ENCODE data around the gene KRT40.

Gene KRT40

GRCh38 chr17:40996829-40997228 is 12.7 kb upstream of the KRT40 start:
- H3K27me3 ChIP-seq (ENCODE audit: control insufficient read depth, insufficient read depth, low read length) = no peaks in the 10 kb centered on the region
- H3K9me3 ChIP-seq (ENCODE audit: control insufficient read depth, insufficient read depth, low read depth, low read length) = no peaks in the 10 kb centered on the region
- H3K4me1 ChIP-seq (ENCODE audit: control insufficient read depth, insufficient read depth, low read length) = no peaks in the 10 kb centered on the region; the same call in 1 of the 2 replicates
- no peak overlapping the region for H3K27ac ChIP-seq (ENCODE audit: low read depth, low read length)
- H3K4me3 ChIP-seq (ENCODE audit: low read depth, low read length) = no peak overlapping the region
- no peak overlapping the region for H3K9ac ChIP-seq (ENCODE audit: low read length)
- H3K36me3 ChIP-seq (ENCODE audit: control insufficient read depth, insufficient read depth, low read length) = no peaks in the 10 kb centered on the region

GRCh38 chr17:40995116-40995515 is 11.0 kb upstream of the KRT40 start:
- Histone ChIP-seq H3K27me3 (ENCODE audit: control insufficient read depth, insufficient read depth, low read length) (no peaks in the 10 kb centered on the region), H3K4me1 (ENCODE audit: control insufficient read depth, insufficient read depth, low read length) (no peaks in the 10 kb centered on the region; the same call in 1 of the 2 replicates), H3K4me3 (ENCODE audit: low read depth, low read length) (no peak overlapping the region), H3K9ac (ENCODE audit: low read length) (no peak overlapping the region), H3K27ac (ENCODE audit: low read depth, low read length) (no peak overlapping the region), H3K36me3 (ENCODE audit: control insufficient read depth, insufficient read depth, low read length) (no peaks in the 10 kb centered on the region), H3K9me3 (ENCODE audit: control insufficient read depth, insufficient read depth, low read depth, low read length) (no peaks in the 10 kb centered on the region)

GRCh38 chr17:40993839-40994238 is 9.7 kb upstream of the KRT40 start, which contains the start of gene KRTAP3-3:
TSS of gene KRTAP3-3 (minus strand) at chr17:40994164. CDS start at chr17:40994097, 67 bp downstream.
- no peak within 1 kb of the TSS for H3K27ac ChIP-seq (ENCODE audit: low read depth, low read length)
- H3K9me3 ChIP-seq (ENCODE audit: control insufficient read depth, insufficient read depth, low read depth, low read length) = no peaks in the 10 kb centered on the region
- no peaks in the 10 kb centered on the region for H3K36me3 ChIP-seq (ENCODE audit: control insufficient read depth, insufficient read depth, low read length)
- H3K9ac ChIP-seq (ENCODE audit: low read length) = no peak within 1 kb of the TSS
- no peak within 1 kb of the TSS for H3K4me3 ChIP-seq (ENCODE audit: low read depth, low read length)
- no peaks in the 10 kb centered on the region; the same call in 1 of the 2 replicates for H3K4me1 ChIP-seq (ENCODE audit: control insufficient read depth, insufficient read depth, low read length)
- H3K27me3 ChIP-seq (ENCODE audit: control insufficient read depth, insufficient read depth, low read length) = no peaks in the 10 kb centered on the region

- no peaks in the 10 kb centered on the region for H3K9me3 ChIP-seq (ENCODE audit: control insufficient read depth, insufficient read depth, low read depth, low read length)
- H3K4me3 ChIP-seq (ENCODE audit: low read depth, low read length) = no peak overlapping the region
- H3K27me3 ChIP-seq (ENCODE audit: control insufficient read depth, insufficient read depth, low read length) = no peaks in the 10 kb centered on the region
- no peaks in the 10 kb centered on the region for H3K36me3 ChIP-seq (ENCODE audit: control insufficient read depth, insufficient read depth, low read length)
- H3K9ac ChIP-seq (ENCODE audit: low read length) = no peak overlapping the region
- H3K27ac ChIP-seq (ENCODE audit: low read depth, low read length) = no peak overlapping the region
- no peaks in the 10 kb centered on the region; the same call in 1 of the 2 replicates for H3K4me1 ChIP-seq (ENCODE audit: control insufficient read depth, insufficient read depth, low read length)
Measured at GRCh38 chr17:40993084-40993483, 9.0 kb upstream of the KRT40 start.

GRCh38 chr17:40992666-40993065 is 8.5 kb upstream of the KRT40 start:
- no peak overlapping the region for H3K27ac ChIP-seq (ENCODE audit: low read depth, low read length)

GRCh38 chr17:40986920-40987319 is 2.8 kb upstream of the KRT40 start:
- no peak overlapping the region for H3K27ac ChIP-seq (ENCODE audit: low read depth, low read length)
- no peaks in the 10 kb centered on the region for H3K36me3 ChIP-seq (ENCODE audit: control insufficient read depth, insufficient read depth, low read length)
- H3K4me1 ChIP-seq (ENCODE audit: control insufficient read depth, insufficient read depth, low read length) = no peaks in the 10 kb centered on the region
- no peaks in the 10 kb centered on the region for H3K9me3 ChIP-seq (ENCODE audit: control insufficient read depth, insufficient read depth, low read depth, low read length)
- no peak overlapping the region for H3K4me3 ChIP-seq (ENCODE audit: low read depth, low read length)
- no peak overlapping the region for H3K9ac ChIP-seq (ENCODE audit: low read length)
- H3K27me3 ChIP-seq (ENCODE audit: control insufficient read depth, insufficient read depth, low read length) = no peaks in the 10 kb centered on the region

More at GRCh38 chr17:40992666-40993065, 8.5 kb upstream of the KRT40 start:
- H3K36me3 ChIP-seq (ENCODE audit: control insufficient read depth, insufficient read depth, low read length) = no peaks in the 10 kb centered on the region
- no peaks in the 10 kb centered on the region; the same call in 1 of the 2 replicates for H3K4me1 ChIP-seq (ENCODE audit: control insufficient read depth, insufficient read depth, low read length)
- no peak overlapping the region for H3K4me3 ChIP-seq (ENCODE audit: low read depth, low read length)
- no peaks in the 10 kb centered on the region for H3K27me3 ChIP-seq (ENCODE audit: control insufficient read depth, insufficient read depth, low read length)
- H3K9me3 ChIP-seq (ENCODE audit: control insufficient read depth, insufficient read depth, low read depth, low read length) = no peaks in the 10 kb centered on the region
- H3K9ac ChIP-seq (ENCODE audit: low read length) = no peak overlapping the region

GRCh38 chr17:40981115-40981514 is 3.0 kb downstream of the KRT40 start:
- Histone ChIP-seq H3K27me3 (ENCODE audit: control insufficient read depth, insufficient read depth, low read length) (no peaks in the 10 kb centered on the region), H3K4me3 (ENCODE audit: low read depth, low read length) (no peak overlapping the region), H3K9ac (ENCODE audit: low read length) (no peak overlapping the region), H3K36me3 (ENCODE audit: control insufficient read depth, insufficient read depth, low read length) (no peaks in the 10 kb centered on the region), H3K9me3 (ENCODE audit: control insufficient read depth, insufficient read depth, low read depth, low read length) (no peaks in the 10 kb centered on the region), H3K4me1 (ENCODE audit: control insufficient read depth, insufficient read depth, low read length) (peaks cover 9% of the 10 kb centered on the region; the same call in 1 of the 2 replicates), H3K27ac (ENCODE audit: low read depth, low read length) (no peak overlapping the region)

- Histone ChIP-seq H3K4me1 (ENCODE audit: control insufficient read depth, insufficient read depth, low read length) (peaks cover 9% of the 10 kb centered on the region; the same call in 1 of the 2 replicates), H3K9ac (ENCODE audit: low read length) (no peak overlapping the region), H3K9me3 (ENCODE audit: control insufficient read depth, insufficient read depth, low read depth, low read length) (no peaks in the 10 kb centered on the region), H3K36me3 (ENCODE audit: control insufficient read depth, insufficient read depth, low read length) (no peaks in the 10 kb centered on the region), H3K4me3 (ENCODE audit: low read depth, low read length) (no peak overlapping the region), H3K27ac (ENCODE audit: low read depth, low read length) (no peak overlapping the region), H3K27me3 (ENCODE audit: control insufficient read depth, insufficient read depth, low read length) (no peaks in the 10 kb centered on the region)
Measured at GRCh38 chr17:40980596-40980995, 3.5 kb downstream of the KRT40 start.

GRCh38 chr17:40980117-40980516 is 4.0 kb downstream of the KRT40 start:
- Histone ChIP-seq H3K36me3 (ENCODE audit: control insufficient read depth, insufficient read depth, low read length) (no peaks in the 10 kb centered on the region), H3K9ac (ENCODE audit: low read length) (no peak overlapping the region), H3K27me3 (ENCODE audit: control insufficient read depth, insufficient read depth, low read length) (no peaks in the 10 kb centered on the region), H3K27ac (ENCODE audit: low read depth, low read length) (no peak overlapping the region), H3K9me3 (ENCODE audit: control insufficient read depth, insufficient read depth, low read depth, low read length) (no peaks in the 10 kb centered on the region), H3K4me1 (ENCODE audit: control insufficient read depth, insufficient read depth, low read length) (peaks cover 9% of the 10 kb centered on the region; the same call in 1 of the 2 replicates), H3K4me3 (ENCODE audit: low read depth, low read length) (no peak overlapping the region)

GRCh38 chr17:40978575-40979151 is 5.5 kb downstream of the KRT40 start:
- H3K4me3 ChIP-seq (ENCODE audit: low read depth, low read length) = no peak overlapping the region
- no peaks in the 10 kb centered on the region for H3K27me3 ChIP-seq (ENCODE audit: control insufficient read depth, insufficient read depth, low read length)
- peaks cover 9% of the 10 kb centered on the region; the same call in 1 of the 2 replicates for H3K4me1 ChIP-seq (ENCODE audit: control insufficient read depth, insufficient read depth, low read length)
- H3K9ac ChIP-seq (ENCODE audit: low read length) = no peak overlapping the region
- H3K27ac ChIP-seq (ENCODE audit: low read depth, low read length) = no peak overlapping the region
- H3K9me3 ChIP-seq (ENCODE audit: control insufficient read depth, insufficient read depth, low read depth, low read length) = no peaks in the 10 kb centered on the region
- no peaks in the 10 kb centered on the region for H3K36me3 ChIP-seq (ENCODE audit: control insufficient read depth, insufficient read depth, low read length)

GRCh38 chr17:40975516-40975915 is 8.6 kb downstream of the KRT40 start:
- peaks cover 4% of the 10 kb centered on the region; the same call in 1 of the 2 replicates for H3K4me1 ChIP-seq (ENCODE audit: control insufficient read depth, insufficient read depth, low read length)
- no peak overlapping the region for H3K4me3 ChIP-seq (ENCODE audit: low read depth, low read length)
- peaks cover 3% of the 10 kb centered on the region; the same call in 1 of the 2 replicates for H3K9me3 ChIP-seq (ENCODE audit: control insufficient read depth, insufficient read depth, low read depth, low read length)
- no peaks in the 10 kb centered on the region for H3K36me3 ChIP-seq (ENCODE audit: control insufficient read depth, insufficient read depth, low read length)
- H3K9ac ChIP-seq (ENCODE audit: low read length) = no peak overlapping the region
- no peak overlapping the region for H3K27ac ChIP-seq (ENCODE audit: low read depth, low read length)
- no peaks in the 10 kb centered on the region for H3K27me3 ChIP-seq (ENCODE audit: control insufficient read depth, insufficient read depth, low read length)
